ENCODE results near the gene BTRC.
"Not testable (repeated sequence)": the region's sequence is repeated elsewhere in the genome, so short reads cannot be mapped to it uniquely, and the experiment has no call there.

BTRC gene

DNA sequence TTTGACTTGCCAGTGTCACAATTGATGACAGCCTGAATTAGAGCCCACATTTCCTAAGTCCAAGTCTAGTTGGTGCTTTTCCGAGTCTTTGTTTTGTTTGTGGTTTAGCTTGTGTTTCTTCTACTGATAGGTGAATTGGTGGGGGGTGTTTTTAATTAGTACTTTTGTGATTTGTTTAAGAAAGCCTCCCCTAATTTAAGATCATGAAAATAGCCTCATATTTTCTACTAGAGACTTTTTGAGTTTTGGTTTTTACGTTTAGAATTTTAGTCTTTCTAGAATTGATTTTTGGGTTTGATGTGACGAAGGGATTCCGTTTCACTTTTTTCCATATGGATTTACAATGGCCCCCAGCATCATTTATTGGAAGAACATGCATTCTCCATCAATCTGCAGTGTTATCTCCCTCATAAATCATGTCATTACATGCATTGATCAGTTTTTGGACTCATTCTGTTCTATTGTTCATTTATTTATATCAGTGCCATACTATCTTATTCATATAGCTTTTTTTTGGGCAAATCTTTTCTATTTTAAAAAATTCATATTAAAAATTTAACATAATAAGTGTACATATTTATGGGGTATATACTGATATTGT lies 32.8 kb downstream of the BTRC start:
- TF ChIP-seq Cebpa-rat (IDR thresholded peaks at IDR 0.05): no peak
- no peak overlapping the region for H3K9ac ChIP-seq
- H3K4me1 ChIP-seq: no peaks in the 10 kb centered on the region
- no peaks in the 10 kb centered on the region for H3K27me3 ChIP-seq
- no peak overlapping the region for H3K4me3 ChIP-seq
- H3K9me3 ChIP-seq: no peaks in the 10 kb centered on the region
- no peak overlapping the region for H3K4me2 ChIP-seq
- H3K27ac ChIP-seq: no peak overlapping the region
- H4K20me1 ChIP-seq: peaks cover 80% of the 10 kb centered on the region
- peaks cover 4% of the 10 kb centered on the region for H3K36me3 ChIP-seq

- Histone ChIP-seq H3K4me1 (no peaks in the 10 kb centered on the region), H4K20me1 (peaks cover 80% of the 10 kb centered on the region), H3K9ac (no peak overlapping the region), H3K4me2 (no peak overlapping the region), H3K36me3 (peaks cover 4% of the 10 kb centered on the region), H3K27me3 (no peaks in the 10 kb centered on the region), H3K4me3 (no peak overlapping the region), H3K9me3 (no peaks in the 10 kb centered on the region), H3K27ac (no peak overlapping the region)
- no peak for TF ChIP-seq Cebpa-rat (IDR thresholded peaks at IDR 0.05)
Observed at GRCh38 chr10:101388676-101389276, 34.8 kb downstream of the BTRC start.

DNA sequence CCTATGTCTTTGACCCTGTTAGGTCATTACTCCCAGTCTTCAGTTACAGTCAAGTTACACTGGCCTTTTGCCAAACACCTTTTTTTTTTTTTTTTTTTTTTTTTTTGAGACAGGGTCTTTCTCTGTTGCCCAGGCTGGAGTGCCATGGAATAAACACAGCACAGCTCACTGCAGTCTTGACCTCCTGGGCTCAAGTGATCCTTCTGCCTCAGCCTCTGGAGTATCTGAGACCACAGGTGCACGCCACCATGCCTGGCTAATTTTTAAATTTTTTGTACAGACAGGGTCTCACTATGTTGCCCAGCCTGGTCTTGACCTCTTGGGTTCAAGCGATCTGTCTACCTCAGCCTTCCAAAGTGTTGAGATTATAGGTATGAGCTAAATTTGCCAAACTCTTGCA lies 35.6 kb downstream of the BTRC start:
- H3K4me1 ChIP-seq, H3K4me2 ChIP-seq, H3K4me3 ChIP-seq, H3K36me3 ChIP-seq, H3K27ac ChIP-seq, H3K27me3 ChIP-seq, H3K9me3 ChIP-seq, H3K9ac ChIP-seq: not testable (repeated sequence)
- peaks cover 79% of the 10 kb centered on the region for H4K20me1 ChIP-seq

DNA sequence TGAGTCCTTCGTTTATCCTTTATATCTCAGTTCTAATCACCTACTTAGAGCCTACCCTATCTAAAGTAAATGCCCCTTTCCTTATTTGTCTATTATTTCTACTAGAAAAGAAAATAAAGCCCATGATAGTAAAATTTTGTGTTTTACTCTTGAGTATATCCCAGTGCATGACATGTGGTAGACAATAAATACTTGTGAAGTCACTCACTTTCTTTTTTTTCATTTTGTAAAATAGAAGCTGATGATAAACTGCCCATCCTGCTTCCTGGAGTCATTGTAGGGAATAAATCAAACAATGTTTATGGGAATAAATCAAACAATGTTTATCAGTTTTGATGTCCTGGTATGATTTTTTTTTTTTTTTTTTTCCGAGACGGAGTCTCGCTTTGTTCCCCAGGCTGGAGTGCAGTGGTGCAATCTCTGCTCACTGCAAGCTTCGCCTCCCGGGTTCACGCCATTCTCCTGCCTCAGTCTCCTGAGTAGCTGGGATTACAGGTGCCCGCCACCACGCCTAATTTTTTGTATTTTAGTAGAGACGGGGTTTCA lies 36.1 kb downstream of the BTRC start:
- H3K36me3 ChIP-seq: peaks cover 4% of the 10 kb centered on the region
- H3K4me3 ChIP-seq: no peak overlapping the region
- TF ChIP-seq Cebpa-rat (IDR thresholded peaks at IDR 0.05): no peak
- H3K4me2 ChIP-seq: no peak overlapping the region
- peaks cover 79% of the 10 kb centered on the region for H4K20me1 ChIP-seq
- H3K27ac ChIP-seq: no peak overlapping the region
- H3K4me1 ChIP-seq: no peaks in the 10 kb centered on the region
- H3K9me3 ChIP-seq: no peaks in the 10 kb centered on the region
- no peak overlapping the region for H3K9ac ChIP-seq
- no peaks in the 10 kb centered on the region for H3K27me3 ChIP-seq

DNA sequence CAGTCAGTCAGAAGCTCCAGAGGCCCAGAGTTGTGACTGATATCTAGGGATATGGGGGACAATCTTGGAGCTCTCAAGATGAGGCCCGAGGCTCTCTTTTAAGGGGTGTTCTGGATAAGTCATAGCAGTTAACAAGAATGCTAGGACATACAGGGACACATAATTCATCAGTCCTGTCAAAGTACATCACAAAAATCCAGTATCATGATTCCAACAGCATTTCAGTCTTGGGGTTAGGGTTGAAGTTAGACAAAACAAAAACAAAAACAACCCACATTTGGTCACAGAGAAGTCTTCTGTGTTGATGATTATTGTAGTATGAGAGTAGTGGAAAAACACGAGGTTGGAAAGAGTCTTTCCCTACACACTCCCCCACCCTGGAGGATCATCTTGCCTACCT lies 39.4 kb downstream of the BTRC start:
- H3K4me1 ChIP-seq: no peaks in the 10 kb centered on the region
- no peak for TF ChIP-seq Cebpa-rat (IDR thresholded peaks at IDR 0.05)
- H3K4me3 ChIP-seq: no peak overlapping the region
- H3K27ac ChIP-seq: no peak overlapping the region
- H3K9me3 ChIP-seq: no peaks in the 10 kb centered on the region
- H3K36me3 ChIP-seq: peaks cover 8% of the 10 kb centered on the region
- H3K9ac ChIP-seq: no peak overlapping the region
- H3K27me3 ChIP-seq: no peaks in the 10 kb centered on the region
- peaks cover 80% of the 10 kb centered on the region for H4K20me1 ChIP-seq
- H3K4me2 ChIP-seq: no peak overlapping the region

GRCh38 chr10:101394524-101395133 lies 40.7 kb downstream of the BTRC start:
- no peak overlapping the region for H3K4me3 ChIP-seq
- no peaks in the 10 kb centered on the region for H3K4me1 ChIP-seq
- no peak overlapping the region for H3K4me2 ChIP-seq
- TF ChIP-seq Cebpa-rat (IDR thresholded peaks at IDR 0.05): no peak
- H3K9ac ChIP-seq: no peak overlapping the region
- H3K27ac ChIP-seq: no peak overlapping the region
- peaks cover 83% of the 10 kb centered on the region for H4K20me1 ChIP-seq
- no peaks in the 10 kb centered on the region for H3K27me3 ChIP-seq
- peaks cover 5% of the 10 kb centered on the region; the same call in 1 of the 2 replicates for H3K36me3 ChIP-seq
- no peaks in the 10 kb centered on the region for H3K9me3 ChIP-seq

- Histone ChIP-seq H3K27ac (no peak overlapping the region), H4K20me1 (peaks cover 76% of the 10 kb centered on the region), H3K36me3 (0 out of 2 replicates have a peak, but pooled peaks cover 4% of the 10 kb centered on the region), H3K9ac (no peak overlapping the region), H3K4me2 (no peak overlapping the region), H3K27me3 (no peaks in the 10 kb centered on the region), H3K9me3 (no peaks in the 10 kb centered on the region), H3K4me3 (no peak overlapping the region), H3K4me1 (no peaks in the 10 kb centered on the region)
- no peak for TF ChIP-seq Cebpa-rat (IDR thresholded peaks at IDR 0.05)
Observed at GRCh38 chr10:101397140-101397539, 43.2 kb downstream of the BTRC start.

DNA sequence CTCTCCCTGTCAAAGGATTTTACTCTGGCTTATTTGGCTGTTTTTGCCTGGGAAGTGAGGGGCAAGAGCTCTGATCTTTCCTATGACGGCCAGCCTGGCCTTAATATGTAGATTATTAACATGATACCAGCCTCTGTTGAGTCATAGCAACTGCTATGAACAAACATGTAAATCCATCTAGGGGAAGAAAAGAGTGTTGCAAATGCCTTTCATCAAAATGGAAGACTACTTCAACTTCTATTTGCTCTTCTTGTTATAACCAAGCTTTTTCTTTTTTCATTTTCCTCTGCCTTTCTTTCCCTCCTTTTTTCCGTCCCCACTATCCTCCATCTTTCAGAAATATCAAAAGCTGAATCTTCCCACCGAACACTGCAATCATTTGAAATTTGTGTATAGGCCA lies 46.6 kb downstream of the BTRC start:
- H3K27ac ChIP-seq: no peak overlapping the region
- TF ChIP-seq Cebpa-rat (IDR thresholded peaks at IDR 0.05): no peak
- no peak overlapping the region for H3K4me2 ChIP-seq
- H3K4me3 ChIP-seq: no peak overlapping the region
- 0 out of 2 replicates have a peak, but pooled peaks cover 4% of the 10 kb centered on the region for H3K36me3 ChIP-seq
- no peak overlapping the region for H3K9ac ChIP-seq
- no peaks in the 10 kb centered on the region for H3K9me3 ChIP-seq
- peaks cover 74% of the 10 kb centered on the region for H4K20me1 ChIP-seq
- no peaks in the 10 kb centered on the region for H3K27me3 ChIP-seq
- no peaks in the 10 kb centered on the region for H3K4me1 ChIP-seq

GRCh38 chr10:101402711-101403110 lies 48.7 kb downstream of the BTRC start:
- no peak for TF ChIP-seq Cebpa-rat (IDR thresholded peaks at IDR 0.05)
- no peak overlapping the region for H3K4me3 ChIP-seq
- H3K27ac ChIP-seq: no peak overlapping the region
- no peaks in the 10 kb centered on the region; the same call in 1 of the 2 replicates for H3K9me3 ChIP-seq
- H3K4me2 ChIP-seq: no peak overlapping the region
- no peaks in the 10 kb centered on the region for H3K27me3 ChIP-seq
- peaks cover 9% of the 10 kb centered on the region; the same call in 1 of the 2 replicates for H3K36me3 ChIP-seq
- H3K9ac ChIP-seq: no peak overlapping the region
- peaks cover 64% of the 10 kb centered on the region for H4K20me1 ChIP-seq
- H3K4me1 ChIP-seq: no peaks in the 10 kb centered on the region

GRCh38 chr10:101403161-101403560 lies 49.2 kb downstream of the BTRC start:
- Histone ChIP-seq H3K4me2 (no peak overlapping the region), H3K9ac (no peak overlapping the region), H3K36me3 (peaks cover 12% of the 10 kb centered on the region), H3K4me1 (no peaks in the 10 kb centered on the region), H3K27me3 (no peaks in the 10 kb centered on the region), H3K9me3 (no peaks in the 10 kb centered on the region; the same call in 1 of the 2 replicates), H3K27ac (no peak overlapping the region), H3K4me3 (no peak overlapping the region), H4K20me1 (peaks cover 60% of the 10 kb centered on the region)
- no peak for TF ChIP-seq Cebpa-rat (IDR thresholded peaks at IDR 0.05)

All from BLaER1 (cell line).